Cerebellar nuclear complex (tissue), 1 donor: Measurements from ENCODE around the gene TBC1D10A.

ENCODE experiments used
- DNase-seq, 2 experiments: peaks; one replicate each; lab custom pipeline; 2025; lab: John Stamatoyannopoulos, UW

TBC1D10A gene

GRCh38 chr22:30326706-30327362 is at the start of gene TBC1D10A:
Gene TBC1D10A, minus strand, starts transcription at chr22:30326941. Its CDS starts 60 bp downstream, at chr22:30326881.
- peak; percentile 35 to 91 for DNase-seq

GRCh38 chr22:30375312-30375849 is 48.6 kb upstream of the TBC1D10A start:
- DNase-seq: no peak

GRCh38 chr22:30373331-30374325 is 46.9 kb upstream of the TBC1D10A start:
- DNase-seq: no peak

- DNase-seq: no peak
These were observed 46.2 kb upstream of the TBC1D10A start for GRCh38 chr22:30372915-30373314.

GRCh38 chr22:30371981-30372380 is 45.2 kb upstream of the TBC1D10A start:
- no peak for DNase-seq

- no peak for DNase-seq
These were observed 44.6 kb upstream of the TBC1D10A start for GRCh38 chr22:30371321-30371720.

- no peak for DNase-seq
These were observed 44.0 kb upstream of the TBC1D10A start for GRCh38 chr22:30370641-30371230.

- no peak for DNase-seq
These were observed 41.7 kb upstream of the TBC1D10A start for GRCh38 chr22:30368420-30368819.

GRCh38 chr22:30365891-30366290 is 39.1 kb upstream of the TBC1D10A start:
- DNase-seq: no peak

- no peak for DNase-seq
These were observed 36.0 kb upstream of the TBC1D10A start for GRCh38 chr22:30362651-30363281.

- no peak for DNase-seq
These were observed 35.3 kb upstream of the TBC1D10A start for GRCh38 chr22:30361916-30362650.

- DNase-seq: no peak
These were observed 31.8 kb upstream of the TBC1D10A start for GRCh38 chr22:30358541-30358940.

- no peak for DNase-seq
These were observed 31.0 kb upstream of the TBC1D10A start for GRCh38 chr22:30357650-30358215.

GRCh38 chr22:30357236-30357570 is 30.5 kb upstream of the TBC1D10A start:
- DNase-seq: no peak

GRCh38 chr22:30356449-30357235 is 29.9 kb upstream of the TBC1D10A start, which contains the start of the genes CCDC157 and SF3A1:
Gene CCDC157, plus strand, starts transcription at chr22:30357007. Its CDS starts 8,994 bp downstream, at chr22:30366001.
Gene SF3A1, minus strand, starts transcription at chr22:30356894. Its CDS starts 102 bp downstream, at chr22:30356792.
- DNase-seq: peak in 1 of 2 experiments; percentile 64

- no peak for DNase-seq
These were observed 27.9 kb upstream of the TBC1D10A start for GRCh38 chr22:30354644-30355043.

- no peak for DNase-seq
These were observed 24.5 kb upstream of the TBC1D10A start for GRCh38 chr22:30351226-30351625.

GRCh38 chr22:30348809-30349208 is 22.1 kb upstream of the TBC1D10A start:
- no peak for DNase-seq

- DNase-seq: no peak
These were observed 21.7 kb upstream of the TBC1D10A start for GRCh38 chr22:30348404-30348803.
